Common myeloid progenitor, CD34-positive (primary cell): ENCODE results near the gene OLFM1.

ENCODE experiments used
- CTCF ChIA-PET: fragments of 350-600 bp; sonication (Branson Sonifier 250); formaldehyde crosslinking; loops from one replicate; lab custom pipeline; 2021; ENCODE audit warnings: antibody characterized with exemption; lab: Charles Lee
- POLR2A ChIA-PET: fragments of 350-600 bp; sonication (Branson Sonifier 250); formaldehyde crosslinking; loops from one replicate; lab custom pipeline; 2021; ENCODE audit warnings: antibody characterized with exemption; lab: Charles Lee
- DNase-seq, 3 donors: peaks; one replicate each; pipeline versions ENCODE4 v3.0.0 to v3.0.0-alpha.2; 2013
- H3K27ac ChIP-seq, 2 experiments: 1 replicate in 1 of 2; 2 replicates in 1 of 2; pipeline ENCODE4 v1.7.0; 2013; ENCODE audit warnings: inconsistent platforms in 2 of 2, low read length in 2 of 2, mild to moderate bottlenecking in 2 of 2, low read depth in 1 of 2, moderate library complexity in 1 of 2; ENCODE audit not compliant: severe bottlenecking in 2 of 2, insufficient read depth in 1 of 2, poor library complexity in 1 of 2
- H3K27me3 ChIP-seq, 5 experiments: replicated peaks in 2 of 5; 1 replicate in 3 of 5; 2 replicates in 2 of 5; pipeline versions ENCODE4 v1.6.1 to v1.7.0; 2013; ENCODE audit warnings: low read length in 4 of 5, mild to moderate bottlenecking in 2 of 5, moderate library complexity in 2 of 5, inconsistent platforms in 1 of 5; ENCODE audit not compliant: insufficient read depth in 5 of 5, control insufficient read depth in 4 of 5
- H3K36me3 ChIP-seq, 4 experiments: 1 replicate in 2 of 4; 2 replicates in 2 of 4; pipeline versions ENCODE4 v1.6.1 to v1.7.0; 2013; ENCODE audit warnings: low read length in 3 of 4, control low read depth in 1 of 4, mild to moderate bottlenecking in 1 of 4; ENCODE audit not compliant: control insufficient read depth in 4 of 4, insufficient read depth in 4 of 4
- H3K4me1 ChIP-seq, 4 experiments: 1 replicate in 3 of 4; 2 replicates in 1 of 4; pipeline versions ENCODE4 v1.6.1 to v1.7.1; 2013; ENCODE audit warnings: low read length in 3 of 4, mild to moderate bottlenecking in 3 of 4, control low read depth in 1 of 4, inconsistent platforms in 1 of 4, moderate library complexity in 1 of 4; ENCODE audit not compliant: control insufficient read depth in 4 of 4, insufficient read depth in 4 of 4; ENCODE audit errors: control extremely low read depth in 1 of 4
- H3K4me3 ChIP-seq, 7 experiments: 1 replicate in 4 of 7; 2 replicates in 3 of 7; pipeline versions ENCODE4 v1.5.1 to v1.7.0; 2013; ENCODE audit warnings: mild to moderate bottlenecking in 7 of 7, low read length in 6 of 7, moderate library complexity in 6 of 7, inconsistent platforms in 2 of 7, low read depth in 2 of 7, control low read depth in 1 of 7; ENCODE audit not compliant: insufficient read depth in 4 of 7, control insufficient read depth in 1 of 7; ENCODE audit errors: extremely low read depth in 1 of 7
- H3K9me3 ChIP-seq, 5 experiments: 1 replicate in 4 of 5; 2 replicates in 1 of 5; pipeline versions ENCODE4 v1.6.1 to v1.7.1; 2013; ENCODE audit warnings: low read length in 4 of 5, mild to moderate bottlenecking in 2 of 5, inconsistent platforms in 1 of 5, low read depth in 1 of 5, moderate library complexity in 1 of 5; ENCODE audit not compliant: control insufficient read depth in 4 of 5, insufficient read depth in 2 of 5; ENCODE audit errors: control extremely low read depth in 1 of 5
- WGBS: methylation state at CpG from one replicate; pipeline ENCODE4 v1.1.5; 2013; ENCODE audit not compliant: insufficient coverage; 5-methylcytosine and 5-hydroxymethylcytosine counted together

OLFM1 gene

DNA sequence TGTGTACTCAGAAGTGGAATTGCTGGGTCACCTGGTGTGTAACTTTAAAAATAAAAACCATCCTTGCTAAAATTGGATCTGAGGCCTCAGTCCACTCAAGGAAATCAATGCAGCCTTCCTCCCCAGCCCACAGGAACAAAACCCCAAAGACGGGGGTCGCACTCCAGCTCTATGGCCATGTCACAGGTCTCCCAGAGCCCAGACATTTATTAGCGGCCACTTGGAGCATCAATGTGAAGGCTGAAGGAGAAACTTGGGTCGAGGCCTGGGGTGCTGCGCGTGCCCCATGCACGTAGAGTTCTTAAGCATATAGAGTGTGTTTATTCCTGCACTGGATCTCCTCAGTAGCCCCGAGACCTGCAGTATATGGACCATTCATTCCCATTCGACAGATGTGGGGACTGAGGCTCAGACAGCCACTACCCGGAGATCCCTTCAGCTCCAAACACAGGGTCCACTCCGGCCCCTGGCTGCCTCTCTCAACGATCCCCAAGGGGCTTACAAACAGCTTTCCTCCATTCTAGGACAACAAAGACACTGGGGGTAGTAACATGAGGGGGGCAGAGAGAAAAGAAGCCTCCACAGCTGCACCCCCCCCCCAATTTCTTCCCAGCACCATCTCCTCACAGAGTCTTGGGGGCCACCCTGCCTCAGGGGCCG lies 14.3 kb upstream of the OLFM1 start:
- ChIA-PET CTCF (no interaction called here), POLR2A (no interaction called here)
- Histone ChIP-seq H3K4me3 (no peak overlapping the region), H3K36me3 (no peaks in the 10 kb centered on the region), H3K4me1 (peaks cover 0 to 8% (median 4%) of the 10 kb centered on the region in 4 experiments), H3K9me3 (no peaks in the 10 kb centered on the region), H3K27ac (no peak overlapping the region), H3K27me3 (peaks cover 3 to 91% (median 31%) of the 10 kb centered on the region in 5 experiments)
- no peak for DNase-seq
- WGBS, result 93% methylated on average over 9 of the region's 13 CpGs

DNA sequence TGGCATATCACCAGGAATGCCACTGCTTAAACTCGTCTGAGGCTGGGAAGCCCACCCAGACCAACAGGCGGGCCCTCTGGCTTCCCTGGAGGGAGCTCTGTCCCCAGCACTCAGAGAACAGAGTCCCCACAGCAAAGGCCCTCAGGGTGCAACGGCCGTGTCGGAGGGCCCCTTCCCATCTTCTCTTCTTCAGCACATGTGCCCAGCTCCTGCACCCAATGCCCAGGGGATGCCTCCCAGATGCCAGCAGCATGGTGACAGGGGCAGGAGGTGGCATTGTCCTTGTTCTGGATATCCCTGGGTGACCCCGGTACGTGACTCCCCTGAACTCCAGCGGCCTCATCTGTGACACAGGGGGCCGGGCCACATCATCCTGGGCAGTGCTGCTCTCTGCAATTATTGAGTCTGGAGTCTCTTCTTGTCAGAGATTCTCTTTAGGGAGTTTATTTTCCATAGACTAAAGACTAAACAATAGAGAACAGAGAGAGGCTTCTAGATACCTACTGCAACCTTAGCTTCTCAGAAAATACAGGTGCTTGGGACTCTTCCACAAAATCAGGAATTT lies 13.6 kb upstream of the OLFM1 start:
- POLR2A ChIA-PET, result no interaction called here
- 93% methylated on average over 8 of the region's 9 CpGs for WGBS
- no peak for DNase-seq
- Histone ChIP-seq H3K36me3 (no peaks in the 10 kb centered on the region), H3K4me1 (peaks cover 0 to 8% (median 4%) of the 10 kb centered on the region in 4 experiments), H3K27ac (no peak overlapping the region), H3K9me3 (no peaks in the 10 kb centered on the region), H3K4me3 (no peak overlapping the region), H3K27me3 (peaks cover 3 to 91% (median 32%) of the 10 kb centered on the region in 5 experiments)
- CTCF ChIA-PET, result no interaction called here

DNA sequence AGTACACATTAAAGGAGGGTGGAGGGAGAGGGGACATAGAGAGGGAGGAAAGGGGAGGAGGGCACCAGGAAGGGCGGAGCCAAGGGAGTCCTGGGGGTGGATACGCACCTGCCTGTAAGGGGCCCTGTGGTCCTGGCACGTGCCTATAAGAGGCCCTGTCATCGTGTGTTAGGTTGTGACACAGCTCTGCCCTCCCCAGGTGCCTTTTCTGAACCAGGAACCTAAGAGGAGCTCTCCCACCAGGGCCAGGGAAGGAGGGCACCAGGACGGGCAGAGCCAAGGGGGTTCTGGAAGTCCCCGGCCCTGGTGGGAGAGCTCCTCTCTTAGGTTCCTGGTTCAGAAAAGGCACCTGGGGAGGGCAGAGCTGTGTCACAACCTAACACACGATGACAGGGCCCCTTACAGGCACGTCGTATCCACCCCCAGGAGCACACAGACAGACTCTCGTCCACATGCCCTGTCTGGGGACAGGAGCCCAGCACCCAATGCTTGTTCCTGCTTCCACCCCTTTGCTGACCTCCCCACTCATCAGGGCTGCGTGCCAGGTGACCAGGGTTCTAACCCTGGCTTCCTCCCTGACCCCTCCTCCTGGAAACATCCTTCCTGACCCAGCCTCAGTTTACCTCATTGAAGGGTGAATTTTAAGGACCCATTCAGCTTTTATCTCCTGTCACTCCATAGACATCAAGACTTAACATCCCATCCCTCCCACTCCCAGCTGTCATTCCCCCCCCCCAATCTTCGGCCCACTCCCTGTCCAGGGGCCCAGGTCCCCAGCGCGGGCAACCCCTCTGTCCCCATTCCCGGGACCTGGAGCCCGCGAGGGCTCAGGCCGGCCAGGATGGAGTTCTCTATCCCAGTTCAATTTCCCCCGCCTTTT lies 12.9 kb upstream of the OLFM1 start:
- no peak overlapping the region for H3K27ac ChIP-seq
- peaks cover 0 to 8% (median 4%) of the 10 kb centered on the region in 4 experiments for H3K4me1 ChIP-seq
- H3K4me3 ChIP-seq, result peak overlapping the region in 3 of 7 experiments; percentile 4 to 36 (median 33)
- ChIA-PET POLR2A (no interaction called here), CTCF (no interaction called here)
- H3K36me3 ChIP-seq, result no peaks in the 10 kb centered on the region
- H3K9me3 ChIP-seq, result no peaks in the 10 kb centered on the region
- H3K27me3 ChIP-seq, result peaks cover 3 to 91% (median 32%) of the 10 kb centered on the region in 5 experiments
- DNase-seq, result no peak
- WGBS, result 44% methylated on average over 19 of the region's 19 CpGs

DNA sequence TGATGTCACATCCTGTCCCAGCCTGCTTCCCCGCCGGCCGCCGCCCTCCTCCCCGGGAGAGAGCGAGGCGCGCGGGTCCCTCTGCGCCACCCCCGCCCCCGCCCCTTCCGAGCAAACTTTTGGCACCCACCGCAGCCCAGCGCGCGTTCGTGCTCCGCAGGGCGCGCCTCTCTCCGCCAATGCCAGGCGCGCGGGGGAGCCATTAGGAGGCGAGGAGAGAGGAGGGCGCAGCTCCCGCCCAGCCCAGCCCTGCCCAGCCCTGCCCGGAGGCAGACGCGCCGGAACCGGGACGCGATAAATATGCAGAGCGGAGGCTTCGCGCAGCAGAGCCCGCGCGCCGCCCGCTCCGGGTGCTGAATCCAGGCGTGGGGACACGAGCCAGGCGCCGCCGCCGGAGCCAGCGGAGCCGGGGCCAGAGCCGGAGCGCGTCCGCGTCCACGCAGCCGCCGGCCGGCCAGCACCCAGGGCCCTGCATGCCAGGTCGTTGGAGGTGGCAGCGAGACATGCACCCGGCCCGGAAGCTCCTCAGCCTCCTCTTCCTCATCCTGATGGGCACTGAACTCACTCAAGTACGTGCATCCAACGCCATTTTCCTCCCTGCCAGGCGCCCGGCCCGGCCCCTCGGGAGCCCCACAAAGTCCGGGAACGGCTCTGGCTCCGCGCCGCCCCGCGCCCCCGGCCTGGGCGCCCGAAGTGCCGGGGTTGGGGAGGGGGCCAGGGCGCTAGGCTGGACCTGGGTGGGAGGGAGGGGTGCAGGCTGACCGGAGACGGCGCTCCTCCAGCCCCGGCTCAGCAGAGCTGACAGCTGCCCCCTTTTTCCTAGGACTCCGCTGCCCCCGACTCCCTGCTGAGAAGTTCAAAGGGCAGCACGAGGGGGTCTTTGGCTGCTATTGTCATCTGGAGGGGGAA lies 12.0 kb upstream of the OLFM1 start:
- H3K27me3 ChIP-seq, result peaks cover 3 to 85% (median 26%) of the 10 kb centered on the region in 5 experiments
- peak in 2 of 3 donors; percentile 6 to 26 for DNase-seq
- no peaks in the 10 kb centered on the region for H3K9me3 ChIP-seq
- no peaks in the 10 kb centered on the region for H3K36me3 ChIP-seq
- H3K4me3 ChIP-seq, result peak overlapping the region in 4 of 7 experiments; percentile 4 to 46 (median 34)
- ChIA-PET POLR2A (no interaction called here), CTCF (no interaction called here)
- H3K27ac ChIP-seq, result no peak overlapping the region
- peaks cover 0 to 8% (median 4%) of the 10 kb centered on the region in 4 experiments for H3K4me1 ChIP-seq
- 2% methylated on average over 50 of the region's 90 CpGs for WGBS

DNA sequence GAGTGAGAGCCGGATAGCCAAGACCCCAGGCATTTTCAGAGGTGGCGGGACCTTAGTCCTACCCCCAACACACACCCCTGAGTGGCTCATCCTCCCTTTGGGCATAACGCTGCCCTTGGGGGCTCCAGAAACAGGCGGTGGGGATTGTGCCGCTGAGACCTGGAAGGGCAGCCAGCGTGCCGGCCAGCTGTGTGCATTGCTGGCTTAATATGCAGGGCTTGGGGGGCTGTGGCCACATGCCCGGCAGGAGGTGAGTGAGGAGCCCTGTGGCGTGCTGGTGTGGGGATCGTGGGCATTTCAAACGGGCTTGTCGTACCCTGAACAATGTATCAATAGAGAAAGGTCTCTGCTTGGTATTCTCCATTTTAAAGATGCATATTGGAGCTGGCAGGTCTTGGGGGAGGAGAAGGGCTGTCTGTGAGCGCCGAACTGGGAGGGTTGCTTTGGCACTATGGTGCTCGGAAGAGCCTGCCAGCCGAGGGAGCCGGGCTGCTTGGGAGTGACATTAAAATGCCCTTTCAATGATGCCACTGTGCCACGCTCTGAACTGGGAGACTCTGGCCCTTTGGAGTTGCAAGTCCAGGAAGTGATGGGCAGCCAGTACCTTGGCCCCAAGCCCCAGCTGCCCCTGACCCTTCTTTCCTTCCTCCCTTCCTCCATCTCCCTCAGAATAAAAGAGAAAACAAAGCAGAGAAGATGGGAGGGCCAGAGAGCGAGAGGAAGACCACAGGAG lies 11.2 kb upstream of the OLFM1 start:
- WGBS, result 31% methylated on average over 13 of the region's 19 CpGs
- Histone ChIP-seq H3K27ac (no peak overlapping the region), H3K27me3 (peaks cover 2 to 81% (median 26%) of the 10 kb centered on the region in 5 experiments), H3K9me3 (no peaks in the 10 kb centered on the region), H3K4me1 (peaks cover 0 to 8% (median 4%) of the 10 kb centered on the region in 4 experiments), H3K36me3 (no peaks in the 10 kb centered on the region), H3K4me3 (no peak overlapping the region)
- DNase-seq, result no peak
- POLR2A ChIA-PET, result no interaction called here
- CTCF ChIA-PET, result no interaction called here

DNA sequence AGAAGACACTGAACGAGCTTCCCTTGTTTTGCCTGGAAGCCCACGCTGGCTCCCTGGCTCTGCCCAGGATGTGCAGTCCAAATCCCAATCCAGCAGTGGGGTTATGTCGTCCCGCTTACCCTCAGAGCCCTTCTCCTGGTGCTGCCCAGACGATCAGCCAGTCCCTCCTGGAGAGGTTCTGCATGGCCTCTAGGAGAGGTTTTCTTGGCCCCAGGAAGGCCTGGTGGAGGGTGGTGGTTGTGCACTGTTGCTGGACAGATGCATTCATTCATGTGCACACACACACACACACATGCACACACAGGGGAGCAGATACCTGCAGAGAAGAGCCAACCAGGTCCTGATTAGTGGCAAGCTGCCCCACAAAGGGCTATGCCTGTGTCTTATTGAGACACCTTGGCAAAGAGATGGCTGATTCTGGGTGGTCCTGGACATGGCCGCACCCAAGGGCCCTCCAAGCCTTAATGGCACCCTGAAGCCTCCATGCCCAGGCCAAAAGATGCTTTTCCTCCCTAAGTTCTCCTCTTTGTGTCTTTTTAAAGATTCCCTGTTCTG lies 10.5 kb upstream of the OLFM1 start:
- Histone ChIP-seq H3K4me1 (peaks cover 0 to 8% (median 4%) of the 10 kb centered on the region in 4 experiments), H3K36me3 (no peaks in the 10 kb centered on the region), H3K9me3 (no peaks in the 10 kb centered on the region), H3K27ac (no peak overlapping the region), H3K27me3 (peaks cover 2 to 83% (median 26%) of the 10 kb centered on the region in 5 experiments), H3K4me3 (no peak overlapping the region)
- no peak for DNase-seq
- WGBS, result 86% methylated on average over 6 of the region's 6 CpGs
- CTCF ChIA-PET, result no interaction called here
- POLR2A ChIA-PET, result no interaction called here
